ENCODE results near the gene FLCN.

- TF ChIP-seq HOXA7 (CRISPR knock-in tag; IDR thresholded peaks at IDR 0.05) (no peak), POLR2A (IDR thresholded peaks at IDR 0.05; ENCODE audit: low read length) (no peak), EP300 (IDR thresholded peaks at IDR 0.05) (no peak), ELK1 (IDR thresholded peaks at IDR 0.05; ENCODE audit: low read depth, low read length) (no peak)
- TF ChIP-seq, protein P1, sequence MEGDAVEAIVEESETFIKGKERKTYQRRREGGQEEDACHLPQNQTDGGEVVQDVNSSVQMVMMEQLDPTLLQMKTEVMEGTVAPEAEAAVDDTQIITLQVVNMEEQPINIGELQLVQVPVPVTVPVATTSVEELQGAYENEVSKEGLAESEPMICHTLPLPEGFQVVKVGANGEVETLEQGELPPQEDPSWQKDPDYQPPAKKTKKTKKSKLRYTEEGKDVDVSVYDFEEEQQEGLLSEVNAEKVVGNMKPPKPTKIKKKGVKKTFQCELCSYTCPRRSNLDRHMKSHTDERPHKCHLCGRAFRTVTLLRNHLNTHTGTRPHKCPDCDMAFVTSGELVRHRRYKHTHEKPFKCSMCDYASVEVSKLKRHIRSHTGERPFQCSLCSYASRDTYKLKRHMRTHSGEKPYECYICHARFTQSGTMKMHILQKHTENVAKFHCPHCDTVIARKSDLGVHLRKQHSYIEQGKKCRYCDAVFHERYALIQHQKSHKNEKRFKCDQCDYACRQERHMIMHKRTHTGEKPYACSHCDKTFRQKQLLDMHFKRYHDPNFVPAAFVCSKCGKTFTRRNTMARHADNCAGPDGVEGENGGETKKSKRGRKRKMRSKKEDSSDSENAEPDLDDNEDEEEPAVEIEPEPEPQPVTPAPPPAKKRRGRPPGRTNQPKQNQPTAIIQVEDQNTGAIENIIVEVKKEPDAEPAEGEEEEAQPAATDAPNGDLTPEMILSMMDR (IDR thresholded peaks at IDR 0.05), result no peak
Measured at GRCh38 chr17:17279316-17279715, 42.3 kb upstream of the FLCN start.

Data from A549 (cell line).